ENCODE measurements around the gene SPIN1. TPM values are rescaled to one million over a fixed set of nuclear protein-coding genes. Genes with fewer than 3 reads are reported as not detected.

Gene SPIN1
- total and polyA plus RNA-seq, 12 donors = 36.3 to 79.9 (median 57.4) TPM

DNA sequence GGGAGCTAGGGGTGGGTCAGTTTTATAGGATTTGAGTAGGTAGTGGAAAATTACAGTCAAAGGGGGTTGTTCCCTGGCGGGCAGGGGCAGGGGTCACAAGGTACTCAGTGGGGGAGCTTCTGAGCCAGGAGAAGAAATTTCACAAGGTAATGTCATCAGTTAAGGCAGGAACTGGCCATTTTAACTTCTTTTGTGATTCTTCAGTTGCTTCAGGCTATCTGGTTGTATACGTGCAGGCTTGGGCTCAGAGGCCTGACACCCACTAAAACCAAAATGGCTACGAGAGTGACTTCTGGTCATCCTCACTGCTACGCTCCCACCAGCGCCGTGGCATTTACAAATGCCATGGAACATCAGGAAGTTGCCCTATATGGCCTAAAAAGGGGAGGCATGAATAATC, 126.0 kb downstream of the SPIN1 start:
- Histone ChIP-seq H3K4me3 (no peak overlapping the region), H3K4me1 (replicated peaks in 1 of 2) (no peaks in the 10 kb centered on the region), H3K36me3 (replicated peaks in 1 of 2) (no peaks in the 10 kb centered on the region), H3K27me3 (no peaks in the 10 kb centered on the region), H3K27ac (no peak overlapping the region), H3K9me3 (replicated peaks in 1 of 3) (no peaks in the 10 kb centered on the region)
- TF ChIP-seq POLR2A (IDR thresholded peaks at IDR 0.05) = no peak
- TF ChIP-seq, protein P1, sequence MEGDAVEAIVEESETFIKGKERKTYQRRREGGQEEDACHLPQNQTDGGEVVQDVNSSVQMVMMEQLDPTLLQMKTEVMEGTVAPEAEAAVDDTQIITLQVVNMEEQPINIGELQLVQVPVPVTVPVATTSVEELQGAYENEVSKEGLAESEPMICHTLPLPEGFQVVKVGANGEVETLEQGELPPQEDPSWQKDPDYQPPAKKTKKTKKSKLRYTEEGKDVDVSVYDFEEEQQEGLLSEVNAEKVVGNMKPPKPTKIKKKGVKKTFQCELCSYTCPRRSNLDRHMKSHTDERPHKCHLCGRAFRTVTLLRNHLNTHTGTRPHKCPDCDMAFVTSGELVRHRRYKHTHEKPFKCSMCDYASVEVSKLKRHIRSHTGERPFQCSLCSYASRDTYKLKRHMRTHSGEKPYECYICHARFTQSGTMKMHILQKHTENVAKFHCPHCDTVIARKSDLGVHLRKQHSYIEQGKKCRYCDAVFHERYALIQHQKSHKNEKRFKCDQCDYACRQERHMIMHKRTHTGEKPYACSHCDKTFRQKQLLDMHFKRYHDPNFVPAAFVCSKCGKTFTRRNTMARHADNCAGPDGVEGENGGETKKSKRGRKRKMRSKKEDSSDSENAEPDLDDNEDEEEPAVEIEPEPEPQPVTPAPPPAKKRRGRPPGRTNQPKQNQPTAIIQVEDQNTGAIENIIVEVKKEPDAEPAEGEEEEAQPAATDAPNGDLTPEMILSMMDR (IDR thresholded peaks at IDR 0.05) = no peak
- intact Hi-C loops (cut with DNase I) = no loop called here
- WGBS, 4 donors = 95 to 98% (median 96%) methylated on average over 6 of the region's 6 CpGs
- no peak for DNase-seq

DNA sequence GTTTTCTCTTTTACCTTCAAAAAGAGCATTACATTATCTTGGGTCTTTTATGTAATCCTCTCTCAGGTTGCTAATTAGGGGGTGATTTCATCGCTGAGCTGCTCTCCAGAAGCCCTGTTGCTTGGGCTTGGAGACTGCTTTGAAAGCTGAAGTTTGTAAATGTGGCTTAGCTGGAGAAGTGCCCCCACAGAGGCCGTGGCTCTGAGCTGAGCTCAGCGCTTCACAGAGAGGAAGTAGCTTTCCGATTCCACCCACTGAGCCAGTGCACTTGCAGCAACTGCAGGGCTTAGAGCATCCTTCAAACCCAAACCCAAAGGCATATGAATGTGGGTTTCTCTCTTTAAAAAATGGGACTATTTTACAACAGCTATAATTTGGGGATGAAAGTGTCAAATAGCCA, 133.1 kb downstream of the SPIN1 start:
- intact Hi-C loops (cut with DNase I) = no loop called here
- Histone ChIP-seq H3K36me3 (replicated peaks in 1 of 2) (no peaks in the 10 kb centered on the region), H3K9me3 (replicated peaks in 1 of 3) (no peaks in the 10 kb centered on the region), H3K4me1 (replicated peaks in 1 of 2) (no peaks in the 10 kb centered on the region), H3K4me3 (no peak overlapping the region), H3K27ac (no peak overlapping the region), H3K27me3 (no peaks in the 10 kb centered on the region)
- no peak for DNase-seq
- no peak for TF ChIP-seq POLR2A (IDR thresholded peaks at IDR 0.05)
- WGBS, 4 donors = 45 to 68% (median 61%) methylated on average over 4 of the region's 4 CpGs

GRCh38 chr9:88522360-88522759, 134.1 kb downstream of the SPIN1 start:
- DNase-seq = no peak
- no peak overlapping the region for H3K4me3 ChIP-seq
- intact Hi-C loops (cut with DNase I) = no loop called here
- H3K4me1 ChIP-seq (replicated peaks in 1 of 2) = no peaks in the 10 kb centered on the region
- H3K27ac ChIP-seq = no peak overlapping the region
- H3K27me3 ChIP-seq = no peaks in the 10 kb centered on the region
- H3K9me3 ChIP-seq (replicated peaks in 1 of 3) = no peaks in the 10 kb centered on the region
- TF ChIP-seq POLR2A (IDR thresholded peaks at IDR 0.05) = no peak
- TF ChIP-seq, protein P1 (IDR thresholded peaks at IDR 0.05) = no peak
- WGBS, 4 donors = 88 to 93% (median 91%) methylated on average over 3 to 4 of the region's 4 CpGs
- no peaks in the 10 kb centered on the region for H3K36me3 ChIP-seq (replicated peaks in 1 of 2)

DNA sequence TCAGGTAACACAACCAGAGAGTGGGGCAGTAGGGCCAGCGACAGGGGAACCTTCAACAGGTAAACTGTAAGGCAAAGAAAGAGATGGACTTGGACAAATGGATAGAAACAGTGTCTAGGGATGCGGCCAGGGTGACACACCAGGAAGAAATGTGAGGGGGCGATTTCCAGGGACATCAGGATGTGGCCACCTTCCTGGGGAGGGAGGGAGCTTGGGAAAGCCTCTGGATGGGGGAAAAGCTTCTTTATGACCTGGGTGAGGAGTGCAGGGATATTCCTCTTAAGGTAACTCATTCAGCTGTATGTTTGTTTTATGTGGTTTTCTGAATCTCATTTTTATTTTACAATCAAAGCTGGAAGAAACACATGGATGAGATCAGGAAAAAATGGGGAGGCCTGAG, 134.8 kb downstream of the SPIN1 start:
- H3K4me3 ChIP-seq = no peak overlapping the region
- no peaks in the 10 kb centered on the region for H3K27me3 ChIP-seq
- intact Hi-C loops (cut with DNase I) = no loop called here
- no peak for DNase-seq
- H3K4me1 ChIP-seq (replicated peaks in 1 of 2) = no peaks in the 10 kb centered on the region
- no peak for TF ChIP-seq POLR2A (IDR thresholded peaks at IDR 0.05)
- TF ChIP-seq, protein P1 (IDR thresholded peaks at IDR 0.05) = no peak
- H3K27ac ChIP-seq = no peak overlapping the region
- H3K36me3 ChIP-seq (replicated peaks in 1 of 2) = no peaks in the 10 kb centered on the region
- no peaks in the 10 kb centered on the region for H3K9me3 ChIP-seq (replicated peaks in 1 of 3)
- 73 to 94% (median 83%) methylated on average over 3 of the region's 3 CpGs for WGBS, 4 donors

DNA sequence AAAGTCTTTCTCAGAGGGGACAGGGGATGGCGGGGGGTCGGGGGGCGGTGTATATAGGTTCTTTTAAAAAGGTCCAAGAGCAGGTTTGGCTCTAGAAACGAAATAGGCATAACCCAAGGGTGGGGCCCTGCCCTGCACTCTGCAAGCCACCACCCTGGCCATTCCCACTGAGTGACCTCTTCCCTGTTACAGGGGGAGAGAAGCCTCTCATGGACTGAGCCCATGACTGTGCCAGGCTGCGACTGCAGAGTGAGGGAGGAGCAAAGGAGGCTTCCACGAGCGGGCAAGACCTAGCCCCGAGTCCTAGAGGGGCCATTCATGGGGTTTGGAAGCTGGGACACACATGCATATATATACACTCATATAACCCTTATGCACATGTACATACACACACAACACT, 136.7 kb downstream of the SPIN1 start:
- intact Hi-C loops (cut with DNase I) = no loop called here
- Histone ChIP-seq H3K4me1 (replicated peaks in 1 of 2) (no peaks in the 10 kb centered on the region), H3K9me3 (replicated peaks in 1 of 3) (no peaks in the 10 kb centered on the region), H3K36me3 (replicated peaks in 1 of 2) (no peaks in the 10 kb centered on the region), H3K27me3 (no peaks in the 10 kb centered on the region), H3K4me3 (no peak overlapping the region), H3K27ac (no peak overlapping the region)
- 84 to 93% (median 87%) methylated on average over 8 of the region's 8 CpGs for WGBS, 4 donors
- DNase-seq = no peak
- TF ChIP-seq, protein P1 (IDR thresholded peaks at IDR 0.05) = no peak
- no peak for TF ChIP-seq POLR2A (IDR thresholded peaks at IDR 0.05)
